C4-2B (cell line): ENCODE measurements around the gene ADPGK.

ENCODE experiments used
- CTCF ChIP-seq: fragments of 450-650 bp; conservative IDR thresholded peaks from 2 replicates; pipeline ENCODE4 v1.5.1; 2017; ENCODE audit warnings: mild to moderate bottlenecking
- ZFX ChIP-seq: fragments of 450-650 bp; IDR thresholded peaks from 2 replicates; pipeline ENCODE4 v1.6.1; 2017

- TF ChIP-seq CTCF (no peak), ZFX (no peak)
Observed at GRCh38 chr15:72825829-72826228, 42.3 kb upstream of the ADPGK start.
